Type B pancreatic cell (in vitro differentiated cells): ENCODE data around the gene OSBPL3. TPM values are rescaled to one million over a fixed set of nuclear protein-coding genes. Genes with fewer than 3 reads are reported as not detected.

Experiments used
- DNase-seq: peaks from one replicate; pipeline ENCODE4 v3.0.0; 2021; ENCODE audit warnings: mixed read lengths; ENCODE audit not compliant: unreplicated experiment; ENCODE audit errors: extremely low spot score
- H3K27ac Mint-ChIP-seq: 2 replicates; pipeline ENCODE4 v1.8.0; 2021; ENCODE audit warnings: mild to moderate bottlenecking, mixed read lengths
- H3K27me3 Mint-ChIP-seq: 2 replicates; pipeline ENCODE4 v1.8.0; 2021; ENCODE audit warnings: mixed read lengths
- H3K36me3 Mint-ChIP-seq: 2 replicates; pipeline ENCODE4 v1.8.0; 2021; ENCODE audit warnings: mixed read lengths
- H3K4me1 Mint-ChIP-seq: one replicate; pipeline ENCODE4 v1.8.0; 2021; ENCODE audit warnings: mixed read lengths; ENCODE audit not compliant: unreplicated experiment
- H3K4me3 Mint-ChIP-seq: 2 replicates; pipeline ENCODE4 v1.8.0; 2021; ENCODE audit warnings: mild to moderate bottlenecking, mixed read lengths
- H3K9me3 Mint-ChIP-seq: 2 replicates; pipeline ENCODE4 v1.8.0; 2021; ENCODE audit warnings: mixed read lengths
- total RNA-seq: library from RNA; stranded (reverse); gene quantifications from 2 replicates; pipeline ENCODE4 v1.2.1, GENCODE V29; 2021; ENCODE audit warnings: low replicate concordance
- TF ChIP-seq, protein P1 (sequence below): fragments of 200-600 bp; sonication (generic); conservative IDR thresholded peaks from 2 replicates; pipeline ENCODE4 v1.5.0; 2021; ENCODE audit warnings: antibody characterized with exemption, mild to moderate bottlenecking

Gene OSBPL3
- total RNA-seq, 1 donor from 2014 or later, result 18.3 TPM

DNA sequence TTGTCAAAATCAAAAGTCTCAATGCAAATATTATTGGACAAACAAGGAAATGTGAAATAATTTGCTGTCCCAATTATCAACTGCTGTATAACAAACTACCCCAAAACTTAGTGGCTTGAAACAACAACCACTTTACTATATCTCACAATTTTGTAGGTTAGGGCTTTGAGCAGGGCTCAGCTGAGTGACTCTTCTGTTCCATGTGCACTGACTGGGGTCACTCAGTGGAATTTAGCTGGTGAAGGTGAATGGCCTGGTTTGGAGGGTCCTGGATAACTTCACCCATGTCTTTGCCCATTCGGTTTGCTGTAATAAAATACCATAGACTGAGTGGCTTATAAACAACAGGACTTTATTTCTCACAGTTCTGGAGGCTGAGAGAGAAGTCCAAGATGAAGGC lies 219.0 kb downstream of the OSBPL3 start:
- Mint-ChIP-seq H3K4me1 (peaks cover 12% of the 10 kb centered on the region), H3K27me3 (peaks cover 33% of the 10 kb centered on the region), H3K27ac (no peak overlapping the region), H3K36me3 (no peaks in the 10 kb centered on the region), H3K4me3 (no peak overlapping the region), H3K9me3 (no peaks in the 10 kb centered on the region)
- TF ChIP-seq, protein P1, sequence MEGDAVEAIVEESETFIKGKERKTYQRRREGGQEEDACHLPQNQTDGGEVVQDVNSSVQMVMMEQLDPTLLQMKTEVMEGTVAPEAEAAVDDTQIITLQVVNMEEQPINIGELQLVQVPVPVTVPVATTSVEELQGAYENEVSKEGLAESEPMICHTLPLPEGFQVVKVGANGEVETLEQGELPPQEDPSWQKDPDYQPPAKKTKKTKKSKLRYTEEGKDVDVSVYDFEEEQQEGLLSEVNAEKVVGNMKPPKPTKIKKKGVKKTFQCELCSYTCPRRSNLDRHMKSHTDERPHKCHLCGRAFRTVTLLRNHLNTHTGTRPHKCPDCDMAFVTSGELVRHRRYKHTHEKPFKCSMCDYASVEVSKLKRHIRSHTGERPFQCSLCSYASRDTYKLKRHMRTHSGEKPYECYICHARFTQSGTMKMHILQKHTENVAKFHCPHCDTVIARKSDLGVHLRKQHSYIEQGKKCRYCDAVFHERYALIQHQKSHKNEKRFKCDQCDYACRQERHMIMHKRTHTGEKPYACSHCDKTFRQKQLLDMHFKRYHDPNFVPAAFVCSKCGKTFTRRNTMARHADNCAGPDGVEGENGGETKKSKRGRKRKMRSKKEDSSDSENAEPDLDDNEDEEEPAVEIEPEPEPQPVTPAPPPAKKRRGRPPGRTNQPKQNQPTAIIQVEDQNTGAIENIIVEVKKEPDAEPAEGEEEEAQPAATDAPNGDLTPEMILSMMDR, result no peak
- DNase-seq, result no peak

- no peaks in the 10 kb centered on the region for H3K9me3 Mint-ChIP-seq
- TF ChIP-seq, protein P1, result no peak
- H3K4me3 Mint-ChIP-seq, result peak within 1 kb of the TSS; percentile 93
- H3K36me3 Mint-ChIP-seq, result no peaks in the 10 kb centered on the region
- peaks cover 12% of the 10 kb centered on the region for H3K4me1 Mint-ChIP-seq
- peaks cover 42% of the 10 kb centered on the region for H3K27me3 Mint-ChIP-seq
- H3K27ac Mint-ChIP-seq, result peak within 1 kb of the TSS; percentile 43
- peak; percentile 77 for DNase-seq
Measured at GRCh38 chr7:24757353-24758275, 222.4 kb downstream of the OSBPL3 start, which contains the start of gene GSDME. TSS of gene GSDME (minus strand) at chr7:24757464. CDS start at chr7:24749774, 7,690 bp downstream.

- Mint-ChIP-seq H3K9me3 (no peaks in the 10 kb centered on the region), H3K27me3 (peaks cover 38% of the 10 kb centered on the region), H3K36me3 (no peaks in the 10 kb centered on the region), H3K4me1 (peaks cover 17% of the 10 kb centered on the region), H3K4me3 (peak overlapping the region; percentile 93), H3K27ac (peak overlapping the region; percentile 25)
- TF ChIP-seq, protein P1, result no peak
- no peak for DNase-seq
Measured at GRCh38 chr7:24756545-24757352, 223.2 kb downstream of the OSBPL3 start.

DNA sequence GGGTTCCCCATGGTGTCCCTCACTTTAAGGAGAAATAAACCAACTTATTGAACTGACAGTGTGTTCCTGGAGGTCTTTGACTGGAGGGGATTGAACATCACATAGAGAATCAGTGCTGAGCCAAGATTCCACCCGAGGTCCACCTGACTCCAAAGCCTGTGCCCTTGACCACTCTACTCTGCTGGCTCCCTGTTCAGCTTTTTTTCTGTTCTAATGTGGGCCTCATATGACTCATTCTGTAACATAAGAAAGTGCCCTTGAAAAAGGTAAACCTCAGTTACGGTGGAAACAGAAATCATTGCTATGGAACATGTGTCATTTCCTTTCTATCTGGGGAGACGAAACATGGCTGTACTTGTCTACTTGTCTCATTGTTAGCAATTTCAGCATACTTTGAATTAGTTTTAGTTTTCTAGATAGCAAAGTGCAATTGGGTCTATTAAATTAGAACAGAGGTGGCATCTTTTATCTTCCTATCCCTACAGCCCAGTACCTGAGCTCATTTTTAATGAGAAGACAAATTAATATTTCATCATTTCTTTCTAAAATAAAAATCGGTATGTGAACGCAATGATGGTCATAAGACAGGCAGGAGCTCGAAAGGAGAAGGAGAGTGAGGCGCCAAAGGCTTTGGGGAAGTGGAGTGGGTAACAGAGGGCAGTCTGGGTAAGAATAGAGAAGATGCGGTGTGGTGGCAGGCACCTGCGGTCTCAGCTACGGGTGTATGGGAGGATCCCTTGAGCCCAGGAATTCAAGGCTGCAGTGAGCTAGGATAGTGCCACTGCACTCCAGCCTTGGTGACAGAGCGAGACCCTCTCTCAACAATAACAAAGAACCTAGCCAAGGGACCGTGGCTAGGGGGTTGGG lies 224.2 kb downstream of the OSBPL3 start:
- peak overlapping the region; percentile 10 for H3K27ac Mint-ChIP-seq
- H3K4me1 Mint-ChIP-seq, result peaks cover 17% of the 10 kb centered on the region
- H3K27me3 Mint-ChIP-seq, result peaks cover 38% of the 10 kb centered on the region
- H3K36me3 Mint-ChIP-seq, result no peaks in the 10 kb centered on the region
- DNase-seq, result no peak
- H3K9me3 Mint-ChIP-seq, result no peaks in the 10 kb centered on the region
- peak overlapping the region; percentile 93 for H3K4me3 Mint-ChIP-seq
- TF ChIP-seq, protein P1, result no peak
